OCI-LY7 (cell line): ENCODE results near the gene COQ9. TPM values are rescaled to one million over a fixed set of nuclear protein-coding genes. Genes with fewer than 3 reads are reported as not detected.

Source experiments
- BruUV-seq: library from RNA; stranded (reverse); fragments of 400-500 nt; replicated peaks from 2 replicates; lab custom pipeline; 2021; lab: Mats Ljungman, UMichigan
- CTCF ChIA-PET: fragments of 300-600 bp; sonication (Branson Sonifier 250); formaldehyde crosslinking; loops from one replicate; lab custom pipeline; 2022; ENCODE audit warnings: antibody characterized with exemption; ENCODE audit not compliant: unreplicated experiment; lab: Charles Lee
- POLR2A ChIA-PET: fragments of 300-600 bp; sonication (Branson Sonifier 250); formaldehyde crosslinking; loops from one replicate; lab custom pipeline; 2022; ENCODE audit warnings: antibody characterized with exemption; lab: Charles Lee
- DNase-seq: peaks from one replicate; pipeline ENCODE4 v3.0.0-alpha.2; 2015; ENCODE audit warnings: low spot score
- H2AFZ ChIP-seq: fragments of 200-600 bp; sonication (generic), shearing (Covaris generic); 2 replicates; pipeline ENCODE4 v1.6.1; 2014; ENCODE audit warnings: mild to moderate bottlenecking, antibody characterized with exemption, low read length, moderate library complexity
- H3K27ac ChIP-seq: fragments of 200-600 bp; sonication (generic); 2 replicates; pipeline ENCODE4 v1.5.1; 2014; ENCODE audit warnings: mixed run types, low read depth, mild to moderate bottlenecking, moderate library complexity, low read length, inconsistent platforms; ENCODE audit not compliant: poor library complexity, severe bottlenecking
- H3K36me3 ChIP-seq: fragments of 200-600 bp; sonication (generic); 2 replicates; pipeline ENCODE4 v1.6.1; 2014; ENCODE audit warnings: mild to moderate bottlenecking, antibody characterized with exemption, low read length, moderate library complexity, mixed read lengths; ENCODE audit not compliant: insufficient read depth
- H3K4me1 ChIP-seq: fragments of 200-600 bp; sonication (generic); 2 replicates; pipeline ENCODE4 v1.5.1; 2014; ENCODE audit warnings: mild to moderate bottlenecking, low read length; ENCODE audit not compliant: insufficient read depth, poor library complexity, severe bottlenecking
- H3K4me2 ChIP-seq: fragments of 200-600 bp; sonication (generic); 2 replicates; pipeline ENCODE4 v1.6.1; 2014; ENCODE audit warnings: mild to moderate bottlenecking, low read length
- H3K4me3 ChIP-seq: fragments of 200-600 bp; sonication (generic); 2 replicates; pipeline ENCODE4 v1.5.1; 2014; ENCODE audit warnings: mild to moderate bottlenecking, low read depth, low read length; ENCODE audit not compliant: poor library complexity, severe bottlenecking
- H3K79me2 ChIP-seq: fragments of 200-600 bp; sonication (generic); 2 replicates; pipeline ENCODE4 v1.6.1; 2016; ENCODE audit warnings: low read depth, mild to moderate bottlenecking, low read length, moderate library complexity, mixed read lengths; ENCODE audit not compliant: insufficient read depth
- H3K9me2 ChIP-seq: fragments of 200-600 bp; sonication (generic); 2 replicates; pipeline ENCODE4 v1.6.1; 2016; ENCODE audit warnings: mild to moderate bottlenecking, low read length, mixed read lengths; ENCODE audit not compliant: insufficient read depth
- H3K9me3 ChIP-seq: fragments of 200-600 bp; sonication (generic); 2 replicates; pipeline ENCODE4 v1.6.1; 2014; ENCODE audit warnings: mild to moderate bottlenecking, mixed run types, low read length, mixed read lengths
- H4K20me1 ChIP-seq: fragments of 200-600 bp; sonication (generic); 2 replicates; pipeline ENCODE4 v1.6.1; 2014; ENCODE audit warnings: mild to moderate bottlenecking, antibody characterized with exemption, low read length, moderate library complexity, mixed read lengths; ENCODE audit not compliant: insufficient read depth
- EZH2phosphoT487 ChIP-seq: fragments of 200-600 bp; sonication (generic); IDR thresholded peaks from 2 replicates; pipeline ENCODE4 v1.6.1; 2018; ENCODE audit warnings: low read depth, borderline replicate concordance, mild to moderate bottlenecking, mixed run types, antibody characterized with exemption, low read length, moderate library complexity, mixed read lengths
- intact Hi-C: fragments of 100-400 bp; cut with micrococcal nuclease; formaldehyde crosslinking; loops from one replicate; pipeline ENCODE4 v1.10.0; 2022; ENCODE audit not compliant: unreplicated experiment
- total RNA-seq, 2 experiments: library from RNA; depleted of rRNA in 1 of 2; stranded (reverse); fragments of >200 nt in 1 of 2; shearing (Covaris generic) in 1 of 2; gene quantifications; 2 replicates each; pipeline ENCODE4 v1.2.3, GENCODE V29; 2014 to 2022
- TF ChIP-seq, protein P1 (sequence below): fragments of 200-600 bp; sonication (generic); conservative IDR thresholded peaks from 2 replicates; pipeline ENCODE4 v1.5.1; 2014; ENCODE audit warnings: mild to moderate bottlenecking, antibody characterized with exemption, low read length, moderate library complexity, mixed read lengths

COQ9 gene
- total RNA-seq, 2 experiments from 2014 or later = 30.5 to 45.2 TPM

DNA sequence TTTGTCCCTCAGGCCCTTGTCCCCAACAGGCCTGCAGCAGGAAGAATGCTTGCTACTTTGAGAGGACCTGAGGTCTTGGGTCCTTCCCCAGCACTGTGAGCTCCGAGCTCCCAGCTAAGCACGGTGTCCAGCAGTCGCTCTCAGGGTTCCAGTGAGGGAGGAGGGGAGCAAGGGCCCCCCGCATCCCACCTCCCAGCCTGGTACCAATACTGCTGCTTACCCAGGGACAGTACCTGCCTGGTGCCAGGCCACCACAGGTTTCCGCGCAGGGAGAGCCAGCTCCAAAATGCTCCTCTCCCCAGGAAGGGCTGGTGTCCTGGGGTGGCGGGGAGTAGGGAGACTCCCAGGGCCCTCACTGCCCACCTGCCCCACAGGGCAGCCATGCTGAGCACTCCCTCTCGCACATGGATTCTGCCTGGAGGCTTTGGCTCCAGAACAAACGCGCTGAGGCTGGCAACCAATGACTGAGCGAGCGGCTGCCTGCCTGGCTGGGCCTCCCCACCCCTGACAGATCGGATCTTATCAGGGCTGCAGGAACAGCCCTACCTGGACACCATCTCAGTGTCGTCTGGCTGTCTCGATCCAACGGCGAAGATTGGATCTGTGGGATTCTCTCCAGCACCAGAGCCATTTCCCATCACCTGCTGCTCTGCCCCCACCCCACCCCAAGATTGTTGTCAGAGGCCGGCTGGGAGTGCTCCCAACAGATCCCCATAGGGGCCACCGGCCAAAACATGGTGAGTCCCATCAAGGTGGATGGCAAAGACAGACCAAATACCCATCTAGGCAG is 36.6 kb downstream of the COQ9 start:
- ChIA-PET POLR2A (interaction anchor here (0.9 kb wide), 1 partner anchor 42 kb away, joined by 5 read pairs; no protein-coding TSS in a partner anchor), CTCF (no interaction called here)
- no peak overlapping the region for H3K4me2 ChIP-seq
- no peaks in the 10 kb centered on the region for H3K9me3 ChIP-seq
- H3K79me2 ChIP-seq = no peaks in the 10 kb centered on the region
- no peaks in the 10 kb centered on the region for H3K9me2 ChIP-seq
- H3K36me3 ChIP-seq = no peaks in the 10 kb centered on the region
- TF ChIP-seq, protein P1, sequence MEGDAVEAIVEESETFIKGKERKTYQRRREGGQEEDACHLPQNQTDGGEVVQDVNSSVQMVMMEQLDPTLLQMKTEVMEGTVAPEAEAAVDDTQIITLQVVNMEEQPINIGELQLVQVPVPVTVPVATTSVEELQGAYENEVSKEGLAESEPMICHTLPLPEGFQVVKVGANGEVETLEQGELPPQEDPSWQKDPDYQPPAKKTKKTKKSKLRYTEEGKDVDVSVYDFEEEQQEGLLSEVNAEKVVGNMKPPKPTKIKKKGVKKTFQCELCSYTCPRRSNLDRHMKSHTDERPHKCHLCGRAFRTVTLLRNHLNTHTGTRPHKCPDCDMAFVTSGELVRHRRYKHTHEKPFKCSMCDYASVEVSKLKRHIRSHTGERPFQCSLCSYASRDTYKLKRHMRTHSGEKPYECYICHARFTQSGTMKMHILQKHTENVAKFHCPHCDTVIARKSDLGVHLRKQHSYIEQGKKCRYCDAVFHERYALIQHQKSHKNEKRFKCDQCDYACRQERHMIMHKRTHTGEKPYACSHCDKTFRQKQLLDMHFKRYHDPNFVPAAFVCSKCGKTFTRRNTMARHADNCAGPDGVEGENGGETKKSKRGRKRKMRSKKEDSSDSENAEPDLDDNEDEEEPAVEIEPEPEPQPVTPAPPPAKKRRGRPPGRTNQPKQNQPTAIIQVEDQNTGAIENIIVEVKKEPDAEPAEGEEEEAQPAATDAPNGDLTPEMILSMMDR = no peak
- TF ChIP-seq EZH2phosphoT487 = no peak
- no TSS peak for BruUV-seq
- intact Hi-C loops = no loop called here
- no peak for DNase-seq
- H2AFZ ChIP-seq = no peak overlapping the region
- no peak overlapping the region for H3K4me3 ChIP-seq
- H4K20me1 ChIP-seq = no peaks in the 10 kb centered on the region
- no peak overlapping the region for H3K27ac ChIP-seq
- peaks cover 5% of the 10 kb centered on the region for H3K4me1 ChIP-seq

DNA sequence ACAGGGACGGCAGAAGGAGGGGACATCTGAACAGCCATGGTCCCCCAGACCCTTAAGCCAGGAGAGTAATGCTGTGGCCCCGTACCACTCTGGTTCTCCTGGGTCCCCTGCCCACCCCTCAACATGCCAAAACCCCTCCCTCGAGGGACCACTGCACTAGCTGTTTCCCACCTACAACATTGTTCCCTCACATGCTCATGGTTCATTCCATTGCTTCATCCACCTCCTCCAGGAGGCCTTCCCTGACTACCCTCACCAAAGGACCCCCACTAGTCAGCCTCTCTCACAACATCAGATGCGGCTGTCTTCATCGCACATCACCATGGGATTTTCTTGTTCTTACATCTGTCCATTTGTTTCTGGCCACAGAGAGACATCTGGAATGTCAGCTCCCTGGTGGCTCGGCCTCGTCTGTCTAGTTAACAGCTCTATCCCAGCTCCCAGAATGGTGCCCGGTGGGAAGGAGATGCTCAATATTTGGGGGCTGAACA is 37.3 kb downstream of the COQ9 start:
- no peak for TF ChIP-seq EZH2phosphoT487
- TF ChIP-seq, protein P1 = no peak
- Histone ChIP-seq H3K4me3 (no peak overlapping the region), H3K4me2 (no peak overlapping the region), H3K27ac (no peak overlapping the region), H3K79me2 (no peaks in the 10 kb centered on the region), H3K36me3 (no peaks in the 10 kb centered on the region), H2AFZ (no peak overlapping the region), H3K4me1 (peaks cover 5% of the 10 kb centered on the region), H4K20me1 (no peaks in the 10 kb centered on the region), H3K9me3 (no peaks in the 10 kb centered on the region), H3K9me2 (no peaks in the 10 kb centered on the region)
- POLR2A ChIA-PET = no interaction called here
- CTCF ChIA-PET = no interaction called here
- DNase-seq = no peak
- intact Hi-C loops = no loop called here
- no TSS peak for BruUV-seq
